Globus pallidus (tissue), 1 donor: ENCODE results near the gene ASB7.
"Not testable (repeated sequence)": the region's sequence is repeated elsewhere in the genome, so short reads cannot be mapped to it uniquely, and the experiment has no call there.

Experiments
- DNase-seq: peaks from one replicate; pipeline ENCODE4 v3.0.0-alpha.2; 2015; ENCODE audit warnings: low spot score

Gene ASB7

DNA sequence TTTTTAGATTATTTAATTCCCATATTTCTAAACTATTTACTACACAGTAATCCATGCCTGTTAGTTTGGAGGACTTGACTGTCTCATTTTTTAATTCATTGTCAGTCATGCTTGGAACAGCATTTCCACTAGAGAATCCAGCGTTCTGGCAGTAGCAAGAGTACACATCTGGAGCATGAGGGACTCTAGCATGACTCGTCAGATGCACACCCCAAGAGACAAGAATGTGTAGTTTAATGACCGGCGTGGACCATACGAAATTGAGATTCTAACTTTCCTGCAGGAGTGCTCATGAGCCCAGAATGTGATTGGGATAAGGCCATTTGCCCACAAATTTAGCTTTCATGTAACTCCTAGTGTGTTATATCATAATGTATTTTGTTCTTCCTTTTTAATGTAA lies 48.9 kb downstream of the ASB7 start:
- no peak for DNase-seq

- no peak for DNase-seq
Measured at GRCh38 chr15:100652116-100652515, 49.7 kb downstream of the ASB7 start.

DNA sequence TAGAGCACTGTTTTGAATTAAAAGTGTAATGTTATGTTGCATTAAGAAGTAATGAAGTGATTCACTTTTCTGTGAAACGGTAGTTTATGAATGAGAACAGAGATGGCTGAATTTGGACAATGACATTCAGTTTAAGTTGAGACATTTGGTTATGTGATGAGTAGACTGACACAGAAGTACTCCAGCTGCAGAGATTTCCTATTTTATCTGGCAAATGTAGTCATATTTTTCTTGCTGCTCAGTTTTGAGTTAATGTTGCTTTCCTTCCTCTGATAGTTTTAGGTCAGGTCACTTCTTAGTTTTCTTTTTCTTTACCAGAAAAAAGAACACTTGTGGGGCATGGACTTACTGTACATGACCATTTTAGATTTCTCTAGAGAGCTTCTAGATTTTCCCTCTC lies 51.2 kb downstream of the ASB7 start:
- DNase-seq: no peak

GRCh38 chr15:100658895-100659294 lies 56.5 kb downstream of the ASB7 start:
- no peak for DNase-seq

GRCh38 chr15:100661156-100661555 lies 58.8 kb downstream of the ASB7 start:
- no peak for DNase-seq

DNA sequence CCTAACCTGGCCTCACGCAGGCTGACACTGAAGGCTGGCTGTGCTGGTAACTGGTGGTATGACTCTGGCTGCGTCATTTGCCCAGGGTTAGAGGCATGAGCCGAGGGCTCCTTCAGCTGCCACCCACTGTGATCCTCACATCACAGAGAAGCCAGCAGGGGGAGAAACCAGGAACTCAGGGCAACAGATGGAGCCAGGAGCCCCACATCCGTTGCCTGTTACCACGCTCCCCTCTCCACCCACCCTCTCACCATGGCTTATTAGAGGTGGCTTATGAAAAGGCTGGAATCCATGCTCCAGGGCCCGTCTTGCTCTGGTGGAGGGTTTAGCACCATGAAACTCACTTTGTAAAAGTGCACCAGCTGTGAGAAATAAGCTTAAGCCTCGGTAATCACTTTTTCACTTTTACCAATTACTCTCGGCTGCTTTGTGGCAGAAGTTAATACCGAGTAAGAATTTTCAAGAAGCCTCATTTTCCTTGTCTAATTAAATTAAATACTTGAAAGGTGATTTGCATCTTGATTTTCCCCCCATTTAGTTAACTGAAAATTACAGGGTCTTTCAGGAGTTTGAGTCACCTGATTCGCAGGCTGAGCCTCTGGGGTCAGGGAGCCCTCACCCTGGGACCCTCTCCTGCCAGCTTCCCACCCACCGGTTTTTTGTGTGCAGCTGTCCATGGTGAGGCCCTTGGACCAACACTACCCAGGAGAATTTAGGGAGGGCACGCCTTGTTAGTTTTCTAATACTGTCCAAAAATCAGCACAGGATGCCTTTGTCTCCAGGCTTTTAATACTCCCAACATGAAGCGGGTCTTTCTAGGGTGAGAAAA lies 60.9 kb downstream of the ASB7 start:
- DNase-seq: no peak

DNA sequence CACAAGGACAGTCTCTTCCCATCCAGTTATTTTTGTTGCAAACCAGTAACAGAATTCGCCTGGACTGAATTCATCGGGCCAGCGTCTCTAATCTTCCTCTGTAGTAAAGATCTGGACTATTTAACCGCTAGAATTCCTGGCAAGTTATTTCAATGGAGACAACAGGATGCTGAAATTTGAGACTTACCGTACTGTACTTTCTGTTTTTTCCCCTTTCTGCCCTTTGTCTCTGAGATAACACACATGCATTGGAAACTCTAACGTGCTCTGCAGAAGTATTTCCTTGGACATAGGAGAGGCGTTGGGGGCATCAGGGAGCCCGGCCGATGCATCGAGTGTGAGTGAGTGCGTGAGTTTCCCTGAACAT lies 61.5 kb downstream of the ASB7 start:
- no peak for DNase-seq

DNA sequence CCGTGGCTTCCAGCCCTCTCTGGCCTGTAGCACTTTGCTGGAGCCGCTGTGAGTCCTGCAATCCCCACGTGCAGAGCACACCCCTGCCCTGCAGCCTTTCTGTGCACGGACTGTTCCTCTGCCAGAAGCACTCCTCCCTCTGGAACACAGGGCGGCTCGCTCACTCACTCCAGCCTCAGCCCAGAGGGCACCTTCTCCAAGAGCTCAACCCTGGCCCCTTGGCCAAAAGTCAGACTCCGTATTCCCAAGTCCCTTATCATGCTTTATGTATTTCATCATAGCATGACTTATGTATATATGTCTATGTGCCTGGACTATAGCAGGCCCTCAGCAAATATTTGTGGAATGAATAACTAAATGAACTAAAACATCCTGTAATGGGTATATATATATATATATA lies 63.2 kb downstream of the ASB7 start:
- no peak for DNase-seq

DNA sequence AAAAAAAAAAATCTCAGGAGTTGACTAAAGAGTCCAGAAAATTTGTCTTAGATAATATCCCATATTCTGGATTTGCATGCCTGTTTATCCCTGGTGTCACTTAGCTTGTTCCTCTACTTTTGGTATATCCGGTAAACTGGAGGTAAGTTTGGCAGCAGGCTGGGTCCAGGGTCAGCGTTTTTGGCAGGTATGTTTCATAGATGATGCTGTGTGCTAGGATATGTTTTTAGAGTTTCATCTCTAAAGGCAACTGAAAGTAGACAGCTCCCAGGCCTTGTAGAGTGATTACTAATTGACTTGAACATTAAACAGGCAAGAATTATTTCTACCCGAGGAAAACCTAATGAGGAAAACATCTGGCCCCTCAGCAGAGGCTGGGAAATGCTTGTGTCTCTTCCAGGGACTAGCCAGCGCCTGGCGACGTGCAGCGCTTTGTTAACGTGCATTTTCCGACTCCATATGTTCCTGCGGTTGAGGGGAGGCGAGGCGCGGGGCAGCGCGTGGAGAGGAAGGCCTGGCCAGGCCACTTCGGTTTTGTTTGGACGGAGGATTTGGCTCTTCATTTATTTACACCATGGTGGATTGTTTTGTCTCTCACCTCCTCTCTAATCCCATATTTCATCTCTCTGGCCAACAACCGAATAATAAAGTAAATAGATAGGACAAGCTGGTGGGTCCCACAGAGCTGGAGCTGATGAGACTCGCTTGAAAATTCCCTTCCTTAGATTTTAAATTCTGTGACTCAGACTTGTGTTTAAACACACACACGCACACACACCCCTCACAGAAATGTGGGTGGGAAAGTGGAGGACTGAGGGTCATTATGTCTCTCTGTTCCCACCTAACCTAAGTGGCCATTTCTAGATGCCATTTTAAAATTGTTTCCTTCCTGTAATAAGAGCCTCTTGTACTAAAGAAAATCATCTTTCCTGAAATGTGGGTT lies 65.3 kb downstream of the ASB7 start:
- DNase-seq: no peak

GRCh38 chr15:100668348-100668745 lies 66.0 kb downstream of the ASB7 start:
- no peak for DNase-seq

DNA sequence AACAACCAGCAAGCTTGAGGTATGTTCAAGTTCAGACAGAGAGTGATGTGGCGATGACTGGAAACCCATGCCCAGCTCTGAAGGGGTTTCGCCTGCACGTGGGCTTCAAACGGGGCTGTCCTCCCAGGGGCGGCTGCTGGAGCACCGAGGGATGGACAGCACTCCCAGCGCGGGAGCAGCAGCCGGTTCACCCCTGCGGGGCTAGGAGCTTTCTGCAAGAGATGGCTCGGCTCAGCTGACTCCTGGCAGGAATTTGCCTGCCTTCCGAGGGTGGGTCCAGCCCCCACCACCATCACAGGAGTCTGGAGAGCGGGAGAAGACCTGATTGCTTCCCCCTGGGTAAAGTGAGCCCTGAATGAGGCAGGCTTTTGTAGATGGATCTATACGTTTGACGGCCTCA lies 66.9 kb downstream of the ASB7 start:
- no peak for DNase-seq

GRCh38 chr15:100670505-100671021 lies 68.2 kb downstream of the ASB7 start:
- no peak for DNase-seq

DNA sequence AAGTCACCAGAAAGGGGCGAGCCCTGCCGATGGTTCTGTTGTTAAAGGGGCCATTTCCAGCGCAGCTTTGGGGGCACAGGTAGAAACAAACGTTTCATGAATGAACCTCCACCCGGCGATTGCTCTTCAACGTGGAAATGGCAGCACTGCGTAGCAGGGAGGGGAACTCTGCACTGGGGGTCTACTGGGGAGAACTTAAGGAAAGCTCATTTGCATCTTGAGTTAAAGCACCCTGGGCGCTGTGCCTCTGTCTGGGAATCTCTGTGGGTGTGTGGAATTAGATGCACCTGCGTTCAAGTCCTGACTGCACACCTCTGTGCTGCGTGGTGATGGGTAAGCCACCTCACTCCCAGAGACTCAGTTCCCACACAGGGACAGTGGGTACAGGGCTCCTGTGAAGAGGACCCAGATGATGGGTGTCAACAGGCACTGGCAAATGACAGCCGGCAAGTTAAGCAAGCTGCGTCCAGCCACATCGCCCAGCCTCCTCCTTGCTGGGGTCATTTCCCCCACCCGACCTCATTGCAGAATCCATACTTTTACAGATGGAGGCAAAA lies 68.8 kb downstream of the ASB7 start:
- no peak for DNase-seq

GRCh38 chr15:100671858-100672543 lies 69.6 kb downstream of the ASB7 start:
- no peak for DNase-seq

- no peak for DNase-seq
Measured at GRCh38 chr15:100672959-100673358, 70.6 kb downstream of the ASB7 start.

DNA sequence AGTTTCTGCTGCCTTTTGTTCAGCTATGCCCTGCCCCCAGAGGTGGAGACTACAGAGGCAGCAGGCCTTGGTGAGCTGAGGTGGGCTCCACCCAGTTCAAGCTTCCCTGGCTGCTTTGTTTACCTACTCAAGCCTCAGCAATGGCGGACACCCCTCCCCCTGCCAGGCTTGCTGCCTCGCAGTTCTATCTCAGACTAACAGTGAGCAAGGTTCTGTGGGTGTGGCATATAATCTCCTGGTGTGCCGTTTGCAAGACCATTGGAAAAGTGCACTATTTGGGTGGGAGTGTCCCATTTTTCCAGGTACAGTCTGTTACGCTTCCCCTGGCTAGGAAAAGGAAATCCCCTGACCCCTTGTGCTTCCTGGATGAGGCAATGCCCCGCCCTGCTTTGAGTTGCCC lies 76.8 kb downstream of the ASB7 start:
- not testable (repeated sequence) for DNase-seq

DNA sequence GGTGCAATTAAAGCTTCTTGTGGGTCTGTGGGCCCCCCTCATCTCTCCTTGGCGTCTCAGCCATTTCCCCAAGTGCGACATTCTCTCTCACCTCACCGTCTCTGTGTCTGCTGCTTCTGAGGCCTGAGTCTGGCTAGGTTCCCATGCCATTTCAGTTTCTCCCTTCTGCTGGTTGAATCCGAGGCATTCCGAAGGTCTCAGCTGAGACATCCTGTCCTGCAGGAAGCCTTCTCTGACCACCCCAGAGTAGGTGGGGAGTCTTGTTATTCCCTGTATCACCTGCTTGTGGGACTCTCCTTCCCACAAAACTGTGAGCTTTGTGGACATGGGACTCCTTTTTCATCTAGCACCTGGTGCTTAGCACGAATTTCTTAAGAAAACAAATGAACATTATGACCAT lies 78.3 kb downstream of the ASB7 start:
- DNase-seq: no peak

DNA sequence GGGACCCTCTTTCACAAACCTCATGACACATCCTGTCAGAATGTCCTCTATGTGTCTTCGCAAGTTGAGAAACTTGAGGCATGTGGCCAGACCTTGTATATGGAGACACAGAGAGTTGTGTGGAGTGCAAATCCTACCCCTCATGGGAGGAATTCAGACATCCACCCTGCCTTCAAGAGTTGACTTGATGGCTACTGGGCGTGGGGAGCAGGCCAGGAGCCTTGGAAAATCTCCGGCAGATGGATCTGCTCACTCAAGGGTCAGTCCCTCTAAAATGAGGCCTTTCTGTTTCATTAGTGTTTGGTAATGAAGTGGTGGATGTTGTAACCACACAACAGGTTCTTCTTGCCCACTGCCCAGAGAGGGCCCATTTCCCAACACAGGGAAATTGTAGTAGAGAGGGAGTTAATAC lies 79.0 kb downstream of the ASB7 start:
- no peak for DNase-seq

DNA sequence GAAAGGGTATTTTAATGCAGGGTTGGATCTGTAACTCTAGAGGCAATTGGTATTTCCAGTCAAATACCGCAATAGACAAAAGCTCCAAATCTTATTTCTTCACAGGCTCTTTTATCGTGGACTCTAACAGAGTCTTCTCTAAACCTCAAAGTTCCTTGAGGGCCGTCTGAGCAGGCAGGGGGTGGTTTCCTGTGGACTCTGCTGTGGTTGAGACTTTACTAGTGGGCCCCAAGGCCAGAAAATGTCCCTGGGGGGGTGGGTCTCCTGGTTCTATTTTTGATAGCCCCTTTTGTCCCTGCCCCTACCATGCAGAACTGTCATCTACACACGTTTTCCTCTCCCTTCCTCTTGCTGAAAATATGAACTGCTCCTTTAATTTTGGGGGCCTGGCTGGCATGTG lies 80.1 kb downstream of the ASB7 start:
- DNase-seq: no peak

DNA sequence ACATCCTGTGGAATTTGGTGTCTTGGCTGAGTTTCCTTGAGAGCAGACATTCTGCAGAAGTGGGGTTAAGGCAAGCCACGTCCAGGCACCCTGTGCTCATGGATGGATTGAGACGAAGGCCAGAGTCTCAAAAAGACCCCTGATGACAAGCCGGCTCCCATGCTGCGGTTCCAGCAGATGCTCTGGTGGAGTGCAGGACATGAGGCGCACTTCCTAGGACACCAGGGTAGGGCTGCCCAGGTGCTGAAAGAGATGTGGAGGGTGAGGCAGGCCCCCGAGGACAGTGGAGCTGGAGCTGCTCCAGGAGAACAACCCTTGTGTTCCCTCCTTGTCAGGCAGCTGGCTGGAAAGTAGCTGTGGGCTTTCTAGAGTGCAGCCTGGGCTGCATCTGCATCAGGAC lies 81.0 kb downstream of the ASB7 start:
- no peak for DNase-seq

- DNase-seq: no peak
Measured at GRCh38 chr15:100684591-100684990, 82.2 kb downstream of the ASB7 start.
